Muscle of back (tissue), 11 donors: ENCODE data around the gene AGBL1. TPM values are rescaled to one million over a fixed set of nuclear protein-coding genes. Genes with fewer than 3 reads are reported as not detected.

Experiments
- DNase-seq, 3 donors: peaks; one replicate each; pipeline versions ENCODE4 v3.0.0 to v3.0.0-alpha.2; 2013
- polyA plus RNA-seq, 10 donors: library from polyadenylated mRNA; unstranded; fragments of 120-200 nt; gene quantifications; one replicate each; pipeline ENCODE4 v1.2.1, GENCODE V29; 2013; ENCODE audit not compliant: insufficient read length in 10 of 10

Gene AGBL1
- polyA plus RNA-seq, 10 donors: 4.3 to 22.4 (median 17.0) TPM

- no peak for DNase-seq
Observed at GRCh38 chr15:86590461-86590860, 510.8 kb downstream of the AGBL1 start.

DNA sequence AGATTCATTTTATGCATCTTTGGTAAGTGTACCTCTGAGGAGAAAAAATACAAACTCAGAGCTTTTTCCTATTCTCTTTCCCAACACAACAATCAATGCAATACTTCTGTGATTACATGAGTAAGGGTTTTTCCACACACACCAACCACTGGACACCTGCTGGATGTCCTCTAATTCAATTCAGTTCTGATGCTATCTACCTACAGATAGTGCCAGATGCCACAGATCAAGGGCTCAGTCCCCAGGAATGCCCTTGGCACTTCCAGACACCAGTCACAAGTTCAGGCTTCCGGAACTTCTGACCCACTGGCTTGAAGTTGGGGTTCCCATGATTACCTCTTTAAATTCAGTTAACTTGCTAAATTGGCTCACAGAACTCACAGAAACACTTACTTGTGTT, 511.5 kb downstream of the AGBL1 start:
- no peak for DNase-seq

DNA sequence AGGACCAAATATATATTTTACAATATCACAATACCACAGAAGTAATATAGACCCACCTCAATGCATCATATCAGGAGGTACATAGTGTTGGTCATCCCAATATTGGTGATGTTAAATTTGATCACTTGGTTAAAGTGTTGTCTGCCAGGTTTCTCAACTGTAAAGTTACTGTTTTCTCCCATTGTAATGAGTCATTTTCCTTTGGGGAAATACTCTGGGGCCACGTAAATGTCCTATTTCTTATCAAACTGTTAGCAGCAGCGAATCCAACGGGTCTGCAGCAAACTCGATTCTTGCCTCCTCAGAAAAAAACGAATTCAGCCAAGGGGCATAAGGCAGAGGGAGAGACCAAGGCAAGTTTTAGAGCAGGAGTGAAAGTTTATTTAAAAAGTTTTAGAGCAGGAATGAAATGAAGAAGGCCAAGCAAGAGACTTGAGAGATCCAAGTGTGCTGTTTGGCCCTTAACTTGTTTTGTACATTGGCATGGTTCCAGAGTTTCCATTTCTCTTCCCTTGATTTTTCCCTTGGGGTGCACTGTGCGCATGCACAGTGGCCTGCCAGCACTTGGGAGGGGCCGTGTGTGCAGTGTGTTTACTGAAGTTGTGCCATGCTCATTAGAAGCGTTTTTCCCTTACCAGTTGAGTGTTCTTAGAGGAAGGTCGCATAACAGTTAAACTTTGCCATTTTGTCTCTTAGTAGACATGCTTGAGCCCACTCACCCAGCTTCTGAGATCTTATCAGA, 512.5 kb downstream of the AGBL1 start:
- peak; percentile 31 to 75 (median 62) for DNase-seq

DNA sequence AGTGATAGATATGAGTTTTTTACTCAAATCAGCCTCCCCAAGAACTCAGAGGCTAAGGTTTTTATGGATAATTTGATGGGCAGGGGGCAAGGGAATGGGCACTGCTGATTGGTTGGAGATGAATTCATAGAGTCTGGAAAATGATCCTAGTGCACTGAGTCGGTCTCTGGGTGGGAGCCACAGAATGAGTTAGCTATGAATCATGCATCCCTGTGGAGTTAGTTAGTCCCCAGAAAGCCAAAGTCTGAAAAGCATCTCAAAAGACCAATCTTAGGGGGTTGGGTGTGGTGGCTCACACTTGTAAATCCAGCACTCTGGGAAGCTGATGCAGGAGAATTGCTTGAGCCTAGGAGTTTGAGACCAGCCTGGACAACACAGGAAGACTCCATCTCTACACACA, 516.1 kb downstream of the AGBL1 start:
- DNase-seq: no peak

GRCh38 chr15:86603466-86603865, 523.8 kb downstream of the AGBL1 start:
- DNase-seq: no peak

DNA sequence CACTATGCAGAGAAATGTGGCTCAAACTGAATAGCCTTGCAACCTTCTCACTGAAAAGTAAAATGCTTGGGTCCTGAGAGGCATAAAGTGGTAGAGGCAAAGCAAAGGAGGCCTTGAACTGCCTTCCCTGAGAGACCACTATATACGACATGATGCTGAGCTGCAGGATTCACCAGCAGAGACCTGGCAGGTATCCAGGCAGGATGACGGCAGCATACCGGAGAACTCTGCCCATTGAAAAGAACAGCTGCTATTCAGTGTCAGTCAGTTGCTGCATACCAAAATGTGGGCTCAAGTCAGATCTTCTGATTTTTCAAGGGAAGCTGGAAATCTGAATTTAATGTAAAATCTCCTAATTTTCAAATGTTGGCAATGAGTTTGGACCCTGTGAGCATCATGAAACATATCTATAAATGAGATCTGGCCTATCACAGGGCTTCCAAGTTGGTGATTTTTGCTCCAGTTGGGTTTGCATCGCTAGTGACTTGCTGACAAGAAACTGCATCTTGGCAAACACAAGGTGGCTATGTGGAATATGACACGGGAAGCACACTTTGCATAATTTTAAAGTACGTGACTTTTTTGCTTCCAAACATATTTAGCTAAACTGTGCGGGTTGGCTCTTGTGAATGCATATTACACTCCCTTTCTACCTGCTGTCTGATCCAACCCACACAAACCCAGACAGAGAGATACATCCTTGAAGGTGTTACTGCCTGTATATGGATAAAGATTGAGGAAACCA, 529.0 kb downstream of the AGBL1 start:
- DNase-seq: peak; percentile 56 to 65 (median 62)

DNA sequence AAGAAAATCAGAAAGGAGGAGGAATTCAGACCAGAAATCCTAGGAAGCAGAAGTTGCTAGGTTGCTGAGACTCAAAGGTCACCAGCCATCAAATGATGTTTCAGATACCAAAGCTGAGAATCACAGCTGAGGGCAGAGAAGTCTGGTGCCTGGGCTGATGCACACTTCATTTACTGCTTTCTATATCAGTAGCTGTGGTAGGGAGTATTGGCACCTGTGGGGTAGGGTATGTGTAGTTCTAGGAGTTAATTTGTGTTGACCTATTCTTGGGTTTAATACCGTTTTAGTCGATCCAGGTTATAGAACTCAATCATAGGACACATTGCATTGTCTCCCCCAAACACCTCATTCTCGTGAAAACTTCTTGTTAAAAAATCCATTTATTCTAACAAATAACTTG, 529.6 kb downstream of the AGBL1 start:
- no peak for DNase-seq

DNA sequence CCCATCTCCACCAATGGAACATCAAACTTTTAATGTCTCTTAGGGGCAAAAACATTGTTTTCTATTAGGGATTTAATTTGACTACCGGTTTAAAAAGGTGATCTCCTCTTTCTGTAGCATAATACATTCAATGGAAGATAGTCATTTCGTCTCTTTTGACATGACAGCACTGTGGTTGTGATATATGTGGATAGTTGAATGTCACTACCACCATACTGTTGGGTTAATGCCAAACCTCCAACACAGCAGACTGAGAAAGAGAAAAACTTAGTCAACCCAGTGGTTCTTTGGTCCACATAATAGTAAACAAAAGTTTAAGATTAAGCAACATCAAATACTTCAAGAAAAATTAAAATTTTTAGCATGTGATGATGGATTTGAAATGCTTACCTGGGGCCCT, 530.4 kb downstream of the AGBL1 start:
- no peak for DNase-seq

- no peak for DNase-seq
Observed at GRCh38 chr15:86611417-86612040, 531.9 kb downstream of the AGBL1 start.

DNA sequence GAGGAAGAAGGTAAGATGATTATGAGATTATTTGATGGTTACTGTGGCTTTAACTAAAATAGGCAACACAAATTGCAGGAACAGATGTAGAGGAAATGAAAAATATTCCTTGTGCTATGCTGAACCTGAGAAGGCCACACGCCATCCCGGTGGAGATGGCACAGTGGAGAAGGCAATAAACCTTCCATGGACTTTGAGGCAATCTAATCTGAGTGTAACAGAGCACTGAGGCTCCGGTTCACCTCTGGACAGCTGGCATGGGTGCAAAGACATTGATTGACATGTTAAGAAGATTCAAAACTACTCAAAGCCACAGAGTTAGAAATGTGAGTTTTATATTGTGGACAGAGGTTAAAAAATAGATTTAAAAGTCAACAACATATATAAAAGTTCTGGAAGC, 535.7 kb downstream of the AGBL1 start:
- DNase-seq: no peak

DNA sequence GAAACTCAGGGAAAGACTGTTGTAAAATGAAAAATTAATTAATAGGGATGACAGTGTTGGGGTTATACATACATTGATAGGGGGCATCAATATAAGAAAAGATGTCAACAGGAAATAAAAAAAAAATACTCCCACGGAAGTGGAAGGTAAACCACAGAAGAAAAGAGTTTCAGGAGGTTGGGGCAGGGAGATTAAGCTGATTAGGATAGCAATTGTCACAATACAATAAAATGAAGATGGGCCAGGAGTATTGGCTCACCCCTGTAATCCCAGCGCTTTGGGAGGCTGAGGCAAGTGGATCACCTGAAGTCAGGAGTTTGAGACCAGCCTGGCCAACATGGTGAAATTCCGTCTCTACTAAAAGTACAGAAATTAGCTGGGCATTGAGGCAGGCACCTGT, 536.1 kb downstream of the AGBL1 start:
- DNase-seq: no peak

DNA sequence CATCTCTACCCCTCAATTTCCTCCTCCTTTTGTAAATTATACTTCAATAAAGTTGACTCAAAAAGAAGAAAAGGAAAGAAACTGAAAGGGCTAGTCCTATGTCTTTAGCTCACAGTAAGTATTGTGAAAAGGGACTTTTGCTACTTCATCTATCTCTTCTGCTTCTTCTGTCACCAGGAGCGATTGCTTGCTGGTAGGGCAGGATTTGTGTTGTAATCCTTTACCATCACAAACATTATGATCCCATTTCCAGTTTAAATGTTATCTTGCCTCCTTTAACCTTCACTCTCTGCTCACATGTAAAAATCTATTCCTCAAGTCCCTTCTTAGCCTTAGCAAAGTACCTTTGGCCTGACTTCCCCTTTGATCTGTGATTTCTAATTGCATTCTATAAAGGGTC, 537.1 kb downstream of the AGBL1 start:
- no peak for DNase-seq

DNA sequence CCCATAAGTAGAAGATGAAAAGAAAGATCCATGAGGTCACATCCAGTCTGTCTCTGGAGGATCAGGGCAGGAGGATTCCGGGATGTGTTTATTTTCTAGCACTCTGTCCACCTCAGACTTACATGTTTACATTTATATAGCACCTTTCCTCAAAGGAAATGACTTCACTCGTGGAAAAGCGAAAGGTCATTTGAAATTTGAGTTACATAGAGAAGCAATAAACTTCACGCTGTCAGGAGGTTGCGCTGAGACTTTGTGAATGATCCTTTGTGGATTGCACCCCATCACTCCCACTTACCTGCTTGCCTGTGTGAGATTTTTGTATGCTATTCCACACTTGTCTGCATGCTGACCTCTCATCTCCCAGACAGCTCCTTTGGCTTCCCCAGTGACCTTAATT, 540.5 kb downstream of the AGBL1 start:
- no peak for DNase-seq

- DNase-seq: no peak
Observed at GRCh38 chr15:86620641-86621349, 541.1 kb downstream of the AGBL1 start.

DNA sequence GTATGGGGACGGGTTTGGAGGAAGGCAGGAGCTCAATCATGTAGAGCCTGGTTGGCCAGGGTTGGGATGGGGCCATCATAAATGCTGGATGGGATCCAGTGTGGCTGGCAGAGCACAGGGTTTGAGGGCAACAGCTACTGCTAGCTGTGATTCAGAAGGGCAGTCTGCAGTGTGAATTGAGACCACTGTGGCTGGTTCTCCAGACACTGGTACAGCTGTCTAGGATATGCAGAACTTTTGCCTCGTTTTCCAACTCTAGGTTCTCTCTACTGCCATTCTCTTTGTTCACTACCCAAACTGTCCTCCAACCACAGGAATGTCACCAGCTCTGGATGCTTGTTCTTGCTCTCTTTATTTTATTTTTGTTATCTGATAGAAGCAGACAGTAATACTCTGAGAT, 543.6 kb downstream of the AGBL1 start:
- DNase-seq: no peak

DNA sequence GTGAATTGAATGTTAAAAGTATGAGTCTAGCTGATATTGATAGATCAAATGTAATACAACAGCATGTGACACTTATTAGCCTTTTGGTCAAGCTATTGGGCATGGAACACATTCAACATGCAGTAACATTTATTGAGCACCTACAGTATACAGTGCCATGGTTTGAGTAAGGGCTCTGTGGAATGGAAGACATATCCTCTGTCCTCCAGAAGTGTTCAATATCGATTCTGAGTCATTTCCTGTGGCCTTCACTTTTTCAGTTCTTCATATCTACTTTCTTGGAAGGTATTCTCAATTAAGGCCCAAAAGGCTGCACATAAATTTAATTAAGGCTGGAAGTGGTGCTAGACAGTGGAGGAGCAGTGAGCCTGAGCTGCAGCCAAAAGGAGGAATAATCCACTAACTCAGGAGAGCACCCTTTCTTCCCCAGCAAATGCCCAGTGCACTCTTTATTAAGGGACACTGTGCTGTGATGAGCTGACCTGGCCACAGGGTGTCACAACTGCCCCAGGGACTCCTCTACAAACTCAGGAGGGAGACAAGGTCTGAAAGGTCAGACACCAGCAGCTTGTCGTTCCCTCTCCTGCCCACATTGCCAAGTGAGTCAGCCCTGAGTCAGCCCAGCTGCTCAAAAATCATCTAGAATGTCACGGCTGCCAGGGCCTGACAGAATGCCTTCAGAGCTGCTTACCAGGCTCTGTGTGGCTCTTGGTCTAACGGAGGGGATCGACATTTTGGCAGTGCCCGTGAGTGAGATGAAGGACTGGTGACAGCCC, 544.8 kb downstream of the AGBL1 start:
- DNase-seq: peak; percentile 69 to 88 (median 71)

DNA sequence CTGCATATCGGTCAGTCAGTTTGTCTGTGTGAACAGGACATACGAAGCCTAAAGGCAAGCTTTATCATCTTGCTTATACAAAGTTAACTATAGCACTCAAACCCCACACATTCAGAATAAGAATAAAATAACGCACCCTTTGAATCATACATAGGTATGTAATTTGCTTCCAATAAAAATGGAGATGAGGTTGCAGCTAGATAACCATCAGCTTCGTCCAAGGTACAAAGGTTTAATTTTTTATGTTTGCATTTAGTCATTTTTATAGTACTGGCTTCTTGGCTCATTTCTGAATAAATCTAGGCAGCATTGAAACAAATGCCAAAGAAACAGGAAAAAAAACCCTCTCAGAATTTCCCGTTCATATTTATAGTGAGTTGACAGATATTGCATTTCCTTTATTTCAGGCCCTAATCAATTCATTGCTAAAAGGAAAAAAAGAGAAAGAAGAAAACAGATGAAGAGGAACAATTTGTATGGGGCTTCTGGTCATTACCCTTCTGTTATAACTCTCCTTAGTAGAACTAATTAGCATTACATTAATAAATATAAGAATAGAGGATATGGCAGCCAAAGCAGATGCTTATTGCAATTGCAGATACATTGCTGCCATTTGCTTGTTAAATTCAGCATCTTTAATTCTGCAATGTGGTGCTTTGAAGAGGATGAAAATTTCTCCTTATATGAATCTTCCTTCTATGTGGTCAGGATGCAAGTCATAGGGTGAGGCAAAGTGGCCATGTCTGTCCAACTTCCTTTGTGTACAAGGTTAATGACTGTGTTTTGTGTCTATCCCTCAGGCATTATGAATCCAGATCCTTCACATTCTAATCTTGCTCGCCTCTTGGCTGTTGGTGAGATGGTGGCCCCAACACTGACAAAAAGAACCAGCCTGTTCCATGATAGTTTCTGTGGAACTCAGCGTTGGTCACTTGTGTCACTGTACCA, 550.0 kb downstream of the AGBL1 start:
- no peak for DNase-seq

- DNase-seq: no peak
Observed at GRCh38 chr15:86630946-86631345, 551.3 kb downstream of the AGBL1 start.

GRCh38 chr15:86634146-86634545, 554.5 kb downstream of the AGBL1 start:
- no peak for DNase-seq

DNA sequence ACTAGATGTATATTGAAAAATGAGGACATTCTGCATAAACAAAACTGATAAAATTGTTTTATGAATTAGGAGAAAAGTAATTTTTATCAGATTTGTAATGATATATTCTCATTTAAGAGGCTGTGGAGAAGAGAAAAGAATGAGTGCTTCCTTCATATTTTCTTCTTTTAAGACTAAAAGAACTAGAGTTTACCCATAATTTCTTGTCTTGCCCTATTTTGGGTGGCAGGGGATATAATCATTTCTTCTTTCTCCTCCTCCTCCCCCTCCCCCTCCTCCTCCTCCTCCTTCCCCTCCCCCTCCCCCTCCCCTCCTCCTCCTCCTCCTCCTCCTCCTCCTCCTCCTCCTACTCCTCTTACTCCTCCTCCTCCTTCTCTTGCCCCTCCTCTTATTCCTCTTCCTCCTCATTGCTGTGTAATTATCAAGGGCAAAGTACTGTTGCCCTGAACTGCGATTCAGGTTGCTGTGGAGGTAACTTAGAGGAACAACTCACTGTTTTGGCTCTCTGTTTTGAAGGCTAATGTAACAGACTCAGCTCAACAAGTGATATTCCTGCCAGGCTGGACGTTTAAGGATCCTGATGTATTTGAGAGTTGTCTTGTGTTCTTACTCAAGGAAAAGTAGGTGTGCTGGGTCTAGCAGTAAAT, 555.4 kb downstream of the AGBL1 start:
- no peak for DNase-seq
